Fibroblast of lung (primary cell): ENCODE data around the gene CORO7. TPM values are rescaled to one million over a fixed set of nuclear protein-coding genes. Genes with fewer than 3 reads are reported as not detected.

Experiments
- DNase-seq, 2 donors: peaks; one replicate each; pipeline versions ENCODE4 v3.0.0 to v3.0.0-alpha.2; 2010; ENCODE audit warnings: low read depth in 2 of 2
- H2AFZ ChIP-seq: 2 replicates; pipeline ENCODE4 v1.5.1; 2012; ENCODE audit warnings: low read length, control low read depth, inconsistent platforms
- H3K27ac ChIP-seq: 2 replicates; pipeline ENCODE4 v1.5.1; 2011; ENCODE audit warnings: low read length, control low read depth; ENCODE audit not compliant: insufficient read depth
- H3K27me3 ChIP-seq: 2 replicates; pipeline ENCODE4 v1.5.1; 2011; ENCODE audit warnings: mild to moderate bottlenecking, low read length; ENCODE audit not compliant: control insufficient read depth, insufficient read depth
- H3K36me3 ChIP-seq: 2 replicates; pipeline ENCODE4 v1.5.1; 2011; ENCODE audit warnings: low read length; ENCODE audit not compliant: control insufficient read depth, insufficient read depth
- H3K4me1 ChIP-seq: 2 replicates; pipeline ENCODE4 v1.5.1; 2011; ENCODE audit warnings: low read length; ENCODE audit not compliant: control insufficient read depth, insufficient read depth; ENCODE audit errors: extremely low read depth
- H3K4me2 ChIP-seq: 2 replicates; pipeline ENCODE4 v1.5.1; 2011; ENCODE audit warnings: low read length, control low read depth; ENCODE audit not compliant: insufficient read depth; ENCODE audit errors: extremely low read depth
- H3K4me3 ChIP-seq, 4 experiments: fragments of 200-600 bp in 1 of 4; sonication (generic) in 1 of 4; replicated peaks in 1 of 4; 2 replicates each; pipeline ENCODE4 v1.5.1; 2011 to 2016; ENCODE audit warnings: low read length in 4 of 4, low read depth in 3 of 4, mild to moderate bottlenecking in 3 of 4, control low read depth in 2 of 4, inconsistent platforms in 1 of 4, mixed read lengths in 1 of 4; ENCODE audit not compliant: insufficient read depth in 1 of 4; ENCODE audit errors: control extremely low read depth in 1 of 4
- H3K79me2 ChIP-seq: 2 replicates; pipeline ENCODE4 v1.5.1; 2012; ENCODE audit warnings: mild to moderate bottlenecking, low read length, inconsistent platforms; ENCODE audit not compliant: control insufficient read depth, insufficient read depth
- H3K9ac ChIP-seq: 2 replicates; pipeline ENCODE4 v1.5.1; 2011; ENCODE audit warnings: mild to moderate bottlenecking, low read length, control low read depth; ENCODE audit not compliant: insufficient read depth
- H3K9me3 ChIP-seq: 2 replicates; pipeline ENCODE4 v1.5.1; 2012; ENCODE audit warnings: low read depth, low read length; ENCODE audit not compliant: control insufficient read depth, insufficient read depth
- H4K20me1 ChIP-seq: 2 replicates; pipeline ENCODE4 v1.5.1; 2011; ENCODE audit warnings: low read length; ENCODE audit not compliant: control insufficient read depth, insufficient read depth; ENCODE audit errors: extremely low read depth
- EZH2 ChIP-seq: IDR thresholded peaks from 2 replicates; pipeline ENCODE4 v1.5.1; 2012; ENCODE audit warnings: low read length, control low read depth, mild to moderate bottlenecking; ENCODE audit errors: missing control alignments
- polyA plus RNA-seq, 2 donors: library from polyadenylated mRNA; depleted of rRNA in 1 of 2; stranded (reverse) in 1 of 2; unstranded in 1 of 2; fragments of >200 nt; gene quantifications; 2 replicates each; pipeline ENCODE4 v1.2.1, GENCODE V29; 2011 to 2012; ENCODE audit warnings: missing spikeins in 1 of 2
- total RNA-seq: library from RNA; depleted of rRNA; stranded (reverse); fragments of >200 nt; gene quantifications from 2 replicates; pipeline ENCODE4 v1.2.1, GENCODE V29; 2014
- TF ChIP-seq, protein P1 (sequence below), 2 donors: IDR thresholded peaks in 1 of 2; conservative IDR thresholded peaks in 1 of 2; 1 replicate in 1 of 2; 2 replicates in 1 of 2; pipeline ENCODE4 v1.5.1; 2011 to 2012; ENCODE audit warnings: low read length in 2 of 2, control low read depth in 1 of 2, inconsistent platforms in 1 of 2, low read depth in 1 of 2, mild to moderate bottlenecking in 1 of 2

The CORO7 gene
- total and polyA plus RNA-seq, 2 donors (not counting 1 experiment from before 2014, with no cell fraction given), result 6.1 to 11.1 TPM

DNA sequence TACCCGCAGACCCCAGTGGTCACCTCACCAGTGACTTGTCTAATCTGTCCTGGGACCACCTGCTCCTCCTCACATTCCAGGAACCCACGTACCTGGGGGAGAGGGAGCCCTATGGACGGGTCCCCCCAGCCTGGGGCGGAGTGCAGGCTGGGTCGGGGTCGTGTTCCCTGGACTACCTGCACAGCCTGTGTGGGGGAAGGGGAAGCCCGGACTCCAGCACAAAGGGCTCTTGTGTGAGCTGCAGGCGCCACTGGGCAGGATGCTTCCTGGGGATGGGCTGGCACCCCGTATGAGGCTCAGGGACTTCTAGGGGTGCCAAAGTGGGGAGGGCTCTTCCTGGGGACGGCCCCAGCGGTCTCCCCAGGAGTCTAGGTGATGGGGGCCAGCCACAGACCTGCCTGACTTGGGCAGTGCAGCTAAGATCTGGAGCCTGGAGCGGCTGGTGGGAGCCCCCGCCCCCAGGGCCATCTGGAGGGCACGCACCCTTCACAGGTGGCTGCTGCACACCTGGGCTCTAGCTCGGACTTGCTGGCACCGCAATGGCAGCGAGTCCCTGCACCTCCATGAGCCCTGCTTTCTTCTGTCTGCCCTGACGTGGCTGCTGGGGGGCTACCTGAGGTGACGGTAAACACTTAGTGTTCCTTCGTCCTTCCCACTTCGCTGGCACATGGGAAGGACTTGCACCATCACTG is 37.3 kb downstream of the CORO7 start:
- H3K27ac ChIP-seq, result peak overlapping the region; percentile 66
- H3K4me2 ChIP-seq, result no peak overlapping the region
- no peaks in the 10 kb centered on the region for H3K9me3 ChIP-seq
- no peak overlapping the region for H2AFZ ChIP-seq
- H3K27me3 ChIP-seq, result no peaks in the 10 kb centered on the region
- H3K4me1 ChIP-seq, result peaks cover 52% of the 10 kb centered on the region
- no peak for DNase-seq
- TF ChIP-seq, protein P1, sequence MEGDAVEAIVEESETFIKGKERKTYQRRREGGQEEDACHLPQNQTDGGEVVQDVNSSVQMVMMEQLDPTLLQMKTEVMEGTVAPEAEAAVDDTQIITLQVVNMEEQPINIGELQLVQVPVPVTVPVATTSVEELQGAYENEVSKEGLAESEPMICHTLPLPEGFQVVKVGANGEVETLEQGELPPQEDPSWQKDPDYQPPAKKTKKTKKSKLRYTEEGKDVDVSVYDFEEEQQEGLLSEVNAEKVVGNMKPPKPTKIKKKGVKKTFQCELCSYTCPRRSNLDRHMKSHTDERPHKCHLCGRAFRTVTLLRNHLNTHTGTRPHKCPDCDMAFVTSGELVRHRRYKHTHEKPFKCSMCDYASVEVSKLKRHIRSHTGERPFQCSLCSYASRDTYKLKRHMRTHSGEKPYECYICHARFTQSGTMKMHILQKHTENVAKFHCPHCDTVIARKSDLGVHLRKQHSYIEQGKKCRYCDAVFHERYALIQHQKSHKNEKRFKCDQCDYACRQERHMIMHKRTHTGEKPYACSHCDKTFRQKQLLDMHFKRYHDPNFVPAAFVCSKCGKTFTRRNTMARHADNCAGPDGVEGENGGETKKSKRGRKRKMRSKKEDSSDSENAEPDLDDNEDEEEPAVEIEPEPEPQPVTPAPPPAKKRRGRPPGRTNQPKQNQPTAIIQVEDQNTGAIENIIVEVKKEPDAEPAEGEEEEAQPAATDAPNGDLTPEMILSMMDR (conservative IDR thresholded peaks at IDR 0.05 in 1 of 2, IDR thresholded peaks at IDR 0.05 in 1 of 2; ENCODE audit: low read depth in 1 of 2, low read length in 2 of 2), result no peak
- no peak for TF ChIP-seq EZH2
- no peak overlapping the region for H3K4me3 ChIP-seq
- H3K79me2 ChIP-seq, result peaks cover 80% of the 10 kb centered on the region
- H4K20me1 ChIP-seq, result no peaks in the 10 kb centered on the region
- H3K36me3 ChIP-seq, result peaks cover 48% of the 10 kb centered on the region
- no peak overlapping the region for H3K9ac ChIP-seq

DNA sequence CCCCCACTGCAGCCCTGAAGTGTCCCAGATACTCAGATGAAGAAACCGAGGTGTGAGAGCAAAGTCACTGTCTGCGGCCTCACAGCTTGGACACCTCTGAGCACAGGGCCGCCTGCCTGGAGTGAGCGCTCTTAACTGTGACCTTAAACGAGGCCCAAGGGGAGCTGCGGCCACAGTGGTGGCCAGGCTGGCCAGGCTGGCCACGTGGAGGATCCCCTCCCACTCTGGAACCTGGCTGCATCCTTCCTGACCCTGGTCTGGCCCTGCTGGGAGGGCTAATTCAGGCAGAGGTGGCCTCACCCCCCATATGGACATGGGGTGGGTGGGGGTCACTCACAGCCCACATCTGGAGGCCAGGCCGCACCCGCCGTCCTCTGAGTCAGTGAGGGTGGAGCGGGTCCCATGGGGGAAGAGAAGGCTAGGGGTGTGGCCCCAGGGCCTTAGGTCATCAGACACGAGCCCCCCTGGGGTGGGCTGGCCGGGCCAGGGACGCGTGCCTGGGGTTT is 38.2 kb downstream of the CORO7 start:
- Histone ChIP-seq H3K9me3 (no peaks in the 10 kb centered on the region), H3K79me2 (peaks cover 88% of the 10 kb centered on the region), H3K27me3 (no peaks in the 10 kb centered on the region), H3K4me3 (no peak overlapping the region), H2AFZ (no peak overlapping the region), H3K4me2 (no peak overlapping the region), H3K27ac (peak overlapping the region; percentile 66), H3K9ac (no peak overlapping the region), H4K20me1 (no peaks in the 10 kb centered on the region), H3K4me1 (peaks cover 48% of the 10 kb centered on the region), H3K36me3 (peaks cover 42% of the 10 kb centered on the region)
- TF ChIP-seq EZH2, result no peak
- TF ChIP-seq, protein P1 (conservative IDR thresholded peaks at IDR 0.05 in 1 of 2, IDR thresholded peaks at IDR 0.05 in 1 of 2; ENCODE audit: low read depth in 1 of 2, low read length in 2 of 2), result no peak
- no peak for DNase-seq

DNA sequence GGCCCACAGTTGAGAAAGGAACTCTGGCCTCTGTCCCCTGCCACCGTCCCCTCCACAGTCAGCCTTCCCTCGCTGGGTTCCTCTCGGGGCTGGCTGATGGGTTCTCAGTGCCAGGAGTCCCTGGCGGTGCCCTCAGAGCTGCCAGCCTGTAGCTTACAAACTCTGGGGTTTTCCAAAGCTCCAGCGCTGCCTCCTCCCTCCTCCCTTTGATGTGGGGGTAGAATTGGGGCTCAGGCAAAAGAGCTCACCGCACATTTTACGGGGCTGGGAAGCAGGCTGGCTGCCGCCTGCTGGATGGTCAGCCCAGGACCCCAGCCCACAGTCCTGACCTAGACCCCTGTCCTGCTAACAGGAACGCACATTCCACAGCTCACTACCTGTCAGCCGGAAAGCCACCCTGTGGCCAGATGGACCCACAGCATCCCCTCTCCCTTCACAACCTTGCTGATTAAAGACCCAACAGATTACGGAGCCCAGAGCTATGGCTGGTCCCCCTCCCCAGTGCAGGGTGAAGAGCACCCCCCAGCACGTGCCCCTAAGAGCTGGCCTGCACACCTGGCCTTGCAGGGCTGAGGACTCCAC is 38.7 kb downstream of the CORO7 start:
- peak overlapping the region; percentile 66 for H3K27ac ChIP-seq

More for the DNA sequence above, 38.7 kb downstream of the CORO7 start:
- no peak for DNase-seq
- H3K9me3 ChIP-seq, result no peaks in the 10 kb centered on the region
- no peak for TF ChIP-seq EZH2
- TF ChIP-seq, protein P1 (conservative IDR thresholded peaks at IDR 0.05 in 1 of 2, IDR thresholded peaks at IDR 0.05 in 1 of 2; ENCODE audit: low read depth in 1 of 2, low read length in 2 of 2), result peak in 1 of 2 donors; percentile 13
- H3K36me3 ChIP-seq, result peaks cover 38% of the 10 kb centered on the region
- H4K20me1 ChIP-seq, result no peaks in the 10 kb centered on the region
- peaks cover 89% of the 10 kb centered on the region for H3K79me2 ChIP-seq
- no peak overlapping the region for H3K4me2 ChIP-seq
- peak overlapping the region in 1 of 4 experiments; percentile 10 for H3K4me3 ChIP-seq
- no peaks in the 10 kb centered on the region for H3K27me3 ChIP-seq
- peaks cover 48% of the 10 kb centered on the region for H3K4me1 ChIP-seq
- no peak overlapping the region for H3K9ac ChIP-seq
- H2AFZ ChIP-seq, result no peak overlapping the region
